ENCODE results near the gene PLEKHG2. TPM values are rescaled to one million over a fixed set of nuclear protein-coding genes. Genes with fewer than 3 reads are reported as not detected.
"Not testable (repeated sequence)": the region's sequence is repeated elsewhere in the genome, so short reads cannot be mapped to it uniquely, and the experiment has no call there.

PLEKHG2 gene
- total and polyA plus RNA-seq, 2 donors (not counting 1 experiment from before 2014, with no cell fraction given) = 13.1 to 13.7 TPM

GRCh38 chr19:39375929-39376328 lies 36.5 kb upstream of the PLEKHG2 start:
- H3K79me2 ChIP-seq (ENCODE audit: control insufficient read depth, insufficient read depth, low read length) = peaks cover 4% of the 10 kb centered on the region
- H3K4me3 ChIP-seq (replicated peaks in 1 of 4; ENCODE audit: control extremely low read depth in 1 of 4, insufficient read depth in 1 of 4, low read depth in 3 of 4, low read length in 4 of 4) = no peak overlapping the region
- TF ChIP-seq CTCF (conservative IDR thresholded peaks at IDR 0.05 in 1 of 2, IDR thresholded peaks at IDR 0.05 in 1 of 2; ENCODE audit: low read depth in 1 of 2, low read length in 2 of 2) (no peak), EZH2 (IDR thresholded peaks at IDR 0.05; ENCODE audit: low read length, missing control alignments) (no peak)
- no peak overlapping the region for H3K27ac ChIP-seq (ENCODE audit: insufficient read depth, low read length)
- H3K9me3 ChIP-seq (ENCODE audit: control insufficient read depth, insufficient read depth, low read depth, low read length) = no peaks in the 10 kb centered on the region
- no peaks in the 10 kb centered on the region for H4K20me1 ChIP-seq (ENCODE audit: control insufficient read depth, extremely low read depth, insufficient read depth, low read length)
- no peak overlapping the region for H3K4me2 ChIP-seq (ENCODE audit: extremely low read depth, insufficient read depth, low read length)
- peaks cover 32% of the 10 kb centered on the region for H3K36me3 ChIP-seq (ENCODE audit: control insufficient read depth, insufficient read depth, low read length)
- H3K4me1 ChIP-seq (ENCODE audit: control insufficient read depth, extremely low read depth, insufficient read depth, low read length) = peaks cover 18% of the 10 kb centered on the region
- no peak overlapping the region for H2AFZ ChIP-seq (ENCODE audit: low read length)
- no peak for DNase-seq (ENCODE audit: low read depth in 2 of 2)
- H3K9ac ChIP-seq (ENCODE audit: insufficient read depth, low read length) = no peak overlapping the region
- no peaks in the 10 kb centered on the region for H3K27me3 ChIP-seq (ENCODE audit: control insufficient read depth, insufficient read depth, low read length)

DNA sequence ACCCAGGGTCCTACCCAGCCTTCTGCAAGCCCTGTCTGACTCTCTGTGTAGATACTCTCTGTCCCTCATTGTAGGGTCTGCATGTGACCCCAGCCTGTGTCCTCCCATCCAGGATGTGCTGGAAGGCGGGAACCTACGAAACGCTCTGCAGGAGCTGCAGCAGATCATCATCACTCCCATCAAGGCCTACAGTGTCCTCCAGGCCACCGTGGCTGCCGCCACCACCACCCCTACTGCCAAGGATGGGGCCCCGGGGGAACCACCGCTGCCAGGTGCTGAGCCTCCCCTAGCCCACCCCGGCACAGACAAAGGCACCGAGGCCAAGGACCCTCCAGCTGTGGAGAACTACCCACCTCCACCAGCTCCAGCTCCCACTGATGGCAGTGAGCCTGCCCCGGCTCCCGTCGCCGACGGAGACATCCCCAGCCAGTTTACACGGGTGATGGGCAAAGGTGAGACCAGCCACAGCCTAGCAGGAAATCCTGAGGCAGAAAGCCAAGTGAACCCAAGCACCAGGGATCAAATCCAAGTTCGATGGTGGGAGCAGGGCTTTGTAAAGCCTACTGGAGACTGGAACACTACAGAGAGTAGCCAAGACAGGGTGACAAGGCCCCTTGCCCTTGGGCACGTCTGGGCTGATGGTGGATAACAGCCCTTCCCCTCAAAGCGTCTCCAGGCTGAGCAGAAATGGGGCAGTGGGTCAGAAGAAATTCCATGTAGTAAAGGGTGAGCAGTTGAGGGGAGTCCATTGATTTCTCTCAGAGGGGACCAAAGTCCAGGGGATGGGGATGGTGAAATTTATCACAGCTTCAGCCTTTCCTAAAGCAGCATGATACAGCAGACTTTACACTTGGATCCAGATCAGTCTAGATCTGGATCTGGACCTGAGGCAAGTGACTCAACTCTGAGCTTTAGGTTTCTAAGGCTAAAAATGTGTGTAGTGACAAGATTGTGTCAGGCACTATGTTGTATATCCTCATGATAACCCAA lies 34.8 kb upstream of the PLEKHG2 start:
- no peaks in the 10 kb centered on the region for H3K27me3 ChIP-seq (ENCODE audit: control insufficient read depth, insufficient read depth, low read length)
- no peaks in the 10 kb centered on the region for H4K20me1 ChIP-seq (ENCODE audit: control insufficient read depth, extremely low read depth, insufficient read depth, low read length)
- peaks cover 38% of the 10 kb centered on the region for H3K36me3 ChIP-seq (ENCODE audit: control insufficient read depth, insufficient read depth, low read length)
- H3K9ac ChIP-seq (ENCODE audit: insufficient read depth, low read length) = no peak overlapping the region
- H3K4me1 ChIP-seq (ENCODE audit: control insufficient read depth, extremely low read depth, insufficient read depth, low read length) = peaks cover 8% of the 10 kb centered on the region
- H3K4me3 ChIP-seq (replicated peaks in 1 of 4; ENCODE audit: control extremely low read depth in 1 of 4, insufficient read depth in 1 of 4, low read depth in 3 of 4, low read length in 4 of 4) = no peak overlapping the region
- H3K27ac ChIP-seq (ENCODE audit: insufficient read depth, low read length) = peak overlapping the region; percentile 10
- TF ChIP-seq CTCF (conservative IDR thresholded peaks at IDR 0.05 in 1 of 2, IDR thresholded peaks at IDR 0.05 in 1 of 2; ENCODE audit: low read depth in 1 of 2, low read length in 2 of 2) (no peak), EZH2 (IDR thresholded peaks at IDR 0.05; ENCODE audit: low read length, missing control alignments) (no peak)
- no peaks in the 10 kb centered on the region for H3K9me3 ChIP-seq (ENCODE audit: control insufficient read depth, insufficient read depth, low read depth, low read length)
- no peak overlapping the region for H2AFZ ChIP-seq (ENCODE audit: low read length)
- DNase-seq (ENCODE audit: low read depth in 2 of 2) = no peak
- no peak overlapping the region for H3K4me2 ChIP-seq (ENCODE audit: extremely low read depth, insufficient read depth, low read length)
- H3K79me2 ChIP-seq (ENCODE audit: control insufficient read depth, insufficient read depth, low read length) = peaks cover 4% of the 10 kb centered on the region

DNA sequence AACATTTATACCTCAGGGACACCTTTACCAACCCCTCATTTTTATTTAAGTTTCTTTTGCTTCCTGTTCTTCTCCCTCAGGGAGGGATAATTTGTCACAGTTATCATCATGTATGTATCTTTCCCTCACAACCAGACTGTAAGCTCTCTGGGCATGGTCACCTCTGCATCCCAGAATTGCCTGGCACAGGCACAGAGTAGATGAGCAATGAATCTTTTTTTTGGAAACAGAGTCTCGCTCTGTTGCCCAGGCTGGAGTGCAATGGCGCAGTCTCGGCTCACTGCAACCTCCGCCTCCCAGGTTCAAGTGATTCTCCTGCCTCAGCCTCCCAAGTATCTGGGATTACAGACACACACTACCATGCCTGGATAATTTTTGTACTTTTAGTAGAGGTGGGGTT lies 33.1 kb upstream of the PLEKHG2 start:
- DNase-seq (ENCODE audit: low read depth in 2 of 2); H3K27me3 ChIP-seq (ENCODE audit: control insufficient read depth, insufficient read depth, low read length); H3K9ac ChIP-seq (ENCODE audit: insufficient read depth, low read length); H3K79me2 ChIP-seq (ENCODE audit: control insufficient read depth, insufficient read depth, low read length); H3K9me3 ChIP-seq (ENCODE audit: control insufficient read depth, insufficient read depth, low read depth, low read length); H3K4me3 ChIP-seq (replicated peaks in 1 of 4; ENCODE audit: control extremely low read depth in 1 of 4, insufficient read depth in 1 of 4, low read depth in 3 of 4, low read length in 4 of 4); H3K4me2 ChIP-seq (ENCODE audit: extremely low read depth, insufficient read depth, low read length); H3K4me1 ChIP-seq (ENCODE audit: control insufficient read depth, extremely low read depth, insufficient read depth, low read length); H2AFZ ChIP-seq (ENCODE audit: low read length); H3K27ac ChIP-seq (ENCODE audit: insufficient read depth, low read length); H4K20me1 ChIP-seq (ENCODE audit: control insufficient read depth, extremely low read depth, insufficient read depth, low read length): not testable (repeated sequence)
- H3K36me3 ChIP-seq (ENCODE audit: control insufficient read depth, insufficient read depth, low read length) = peaks cover 45% of the 10 kb centered on the region
